ENCODE data around the gene IFI27L1.

Gene IFI27L1

GRCh38 chr14:94088516-94088915 is 7.4 kb downstream of the IFI27L1 start:
- TF ChIP-seq, protein P1, sequence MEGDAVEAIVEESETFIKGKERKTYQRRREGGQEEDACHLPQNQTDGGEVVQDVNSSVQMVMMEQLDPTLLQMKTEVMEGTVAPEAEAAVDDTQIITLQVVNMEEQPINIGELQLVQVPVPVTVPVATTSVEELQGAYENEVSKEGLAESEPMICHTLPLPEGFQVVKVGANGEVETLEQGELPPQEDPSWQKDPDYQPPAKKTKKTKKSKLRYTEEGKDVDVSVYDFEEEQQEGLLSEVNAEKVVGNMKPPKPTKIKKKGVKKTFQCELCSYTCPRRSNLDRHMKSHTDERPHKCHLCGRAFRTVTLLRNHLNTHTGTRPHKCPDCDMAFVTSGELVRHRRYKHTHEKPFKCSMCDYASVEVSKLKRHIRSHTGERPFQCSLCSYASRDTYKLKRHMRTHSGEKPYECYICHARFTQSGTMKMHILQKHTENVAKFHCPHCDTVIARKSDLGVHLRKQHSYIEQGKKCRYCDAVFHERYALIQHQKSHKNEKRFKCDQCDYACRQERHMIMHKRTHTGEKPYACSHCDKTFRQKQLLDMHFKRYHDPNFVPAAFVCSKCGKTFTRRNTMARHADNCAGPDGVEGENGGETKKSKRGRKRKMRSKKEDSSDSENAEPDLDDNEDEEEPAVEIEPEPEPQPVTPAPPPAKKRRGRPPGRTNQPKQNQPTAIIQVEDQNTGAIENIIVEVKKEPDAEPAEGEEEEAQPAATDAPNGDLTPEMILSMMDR (conservative IDR thresholded peaks at IDR 0.05; ENCODE audit: low read length) = no peak
- H3K4me2 ChIP-seq (ENCODE audit: low read depth, low read length, poor library complexity, severe bottlenecking) = no peak overlapping the region

GRCh38 chr14:94089479-94089878 is 8.4 kb downstream of the IFI27L1 start:
- no peak overlapping the region for H3K4me3 ChIP-seq (ENCODE audit: low read length, poor library complexity, severe bottlenecking)
- no peaks in the 10 kb centered on the region for H3K36me3 ChIP-seq (ENCODE audit: insufficient read depth, low read length)
- H3K9me2 ChIP-seq (replicated peaks; ENCODE audit: low read depth, low read length) = no peaks in the 10 kb centered on the region
- H3K9me3 ChIP-seq (ENCODE audit: insufficient read depth, low read depth, low read length) = no peaks in the 10 kb centered on the region
- H3K27me3 ChIP-seq (ENCODE audit: insufficient read depth, low read length, poor library complexity, severe bottlenecking) = no peaks in the 10 kb centered on the region
- H3K4me2 ChIP-seq (ENCODE audit: low read depth, low read length, poor library complexity, severe bottlenecking) = no peak overlapping the region
- no peak overlapping the region for H3K9ac ChIP-seq (ENCODE audit: low read depth, low read length, poor library complexity, severe bottlenecking)
- no peak overlapping the region for H2AFZ ChIP-seq (ENCODE audit: low read length)
- H3K79me2 ChIP-seq (ENCODE audit: insufficient read depth, low read length) = no peaks in the 10 kb centered on the region
- H3K4me1 ChIP-seq (ENCODE audit: insufficient read depth, low read length, poor library complexity, severe bottlenecking) = no peaks in the 10 kb centered on the region
- H3F3A ChIP-seq (ENCODE audit: low read depth) = no peaks in the 10 kb centered on the region
- TF ChIP-seq EZH2phosphoT487 (IDR thresholded peaks at IDR 0.05; ENCODE audit: borderline replicate concordance) = no peak
- TF ChIP-seq, protein P1 (conservative IDR thresholded peaks at IDR 0.05; ENCODE audit: low read length) = no peak
- H4K20me1 ChIP-seq (ENCODE audit: insufficient read depth, low read length, poor library complexity, severe bottlenecking) = no peaks in the 10 kb centered on the region

More at GRCh38 chr14:94088516-94088915, 7.4 kb downstream of the IFI27L1 start:
- no peaks in the 10 kb centered on the region for H3K79me2 ChIP-seq (ENCODE audit: insufficient read depth, low read length)
- H3K9ac ChIP-seq (ENCODE audit: low read depth, low read length, poor library complexity, severe bottlenecking) = no peak overlapping the region
- no peaks in the 10 kb centered on the region for H3F3A ChIP-seq (ENCODE audit: low read depth)
- H2AFZ ChIP-seq (ENCODE audit: low read length) = no peak overlapping the region
- H3K9me2 ChIP-seq (replicated peaks; ENCODE audit: low read depth, low read length) = no peaks in the 10 kb centered on the region
- no peaks in the 10 kb centered on the region for H3K9me3 ChIP-seq (ENCODE audit: insufficient read depth, low read depth, low read length)
- H3K36me3 ChIP-seq (ENCODE audit: insufficient read depth, low read length) = no peaks in the 10 kb centered on the region
- H3K4me3 ChIP-seq (ENCODE audit: low read length, poor library complexity, severe bottlenecking) = no peak overlapping the region
- H4K20me1 ChIP-seq (ENCODE audit: insufficient read depth, low read length, poor library complexity, severe bottlenecking) = no peaks in the 10 kb centered on the region
- no peaks in the 10 kb centered on the region for H3K4me1 ChIP-seq (ENCODE audit: insufficient read depth, low read length, poor library complexity, severe bottlenecking)
- H3K27me3 ChIP-seq (ENCODE audit: insufficient read depth, low read length, poor library complexity, severe bottlenecking) = no peaks in the 10 kb centered on the region

DNA sequence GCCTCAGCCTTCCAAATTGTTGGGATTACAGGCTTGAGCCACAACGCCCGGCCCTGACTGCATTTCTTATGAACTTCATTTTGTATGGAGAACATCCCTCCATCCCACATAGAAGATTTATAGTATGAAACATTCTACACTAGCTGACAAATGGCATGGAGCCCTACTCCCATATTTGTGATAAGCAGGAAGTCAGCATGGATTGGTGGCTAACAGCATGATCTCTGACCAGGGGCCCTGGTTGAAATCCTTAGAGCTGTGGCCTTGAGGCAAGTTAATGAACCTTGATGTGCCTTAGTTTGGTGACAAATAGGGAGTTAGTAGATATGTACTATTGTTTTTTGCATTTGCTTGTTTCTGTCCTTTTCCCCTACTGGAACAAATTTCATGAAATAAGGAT is 12.3 kb downstream of the IFI27L1 start:
- H3K9me2 ChIP-seq (replicated peaks; ENCODE audit: low read depth, low read length) = no peaks in the 10 kb centered on the region
- no peaks in the 10 kb centered on the region for H3K27me3 ChIP-seq (ENCODE audit: insufficient read depth, low read length, poor library complexity, severe bottlenecking)
- TF ChIP-seq EZH2phosphoT487 (IDR thresholded peaks at IDR 0.05; ENCODE audit: borderline replicate concordance) = no peak
- TF ChIP-seq, protein P1 (conservative IDR thresholded peaks at IDR 0.05; ENCODE audit: low read length) = no peak
- H4K20me1 ChIP-seq (ENCODE audit: insufficient read depth, low read length, poor library complexity, severe bottlenecking) = no peaks in the 10 kb centered on the region
- no peak overlapping the region for H3K4me2 ChIP-seq (ENCODE audit: low read depth, low read length, poor library complexity, severe bottlenecking)
- no peak overlapping the region for H3K9ac ChIP-seq (ENCODE audit: low read depth, low read length, poor library complexity, severe bottlenecking)
- no peaks in the 10 kb centered on the region for H3K9me3 ChIP-seq (ENCODE audit: insufficient read depth, low read depth, low read length)
- H3K79me2 ChIP-seq (ENCODE audit: insufficient read depth, low read length) = no peaks in the 10 kb centered on the region
- no peak overlapping the region for H2AFZ ChIP-seq (ENCODE audit: low read length)
- H3F3A ChIP-seq (ENCODE audit: low read depth) = no peaks in the 10 kb centered on the region
- H3K4me3 ChIP-seq (ENCODE audit: low read length, poor library complexity, severe bottlenecking) = no peak overlapping the region
- H3K4me1 ChIP-seq (ENCODE audit: insufficient read depth, low read length, poor library complexity, severe bottlenecking) = no peaks in the 10 kb centered on the region
- no peaks in the 10 kb centered on the region for H3K36me3 ChIP-seq (ENCODE audit: insufficient read depth, low read length)

Data from Loucy (cell line).